ENCODE measurements around the gene ATP9B.

GRCh38 chr18:79229431-79229830, 160.2 kb downstream of the ATP9B start:
- TF ChIP-seq CTCF (IDR thresholded peaks at IDR 0.05): no peak
- TF ChIP-seq ZFX (IDR thresholded peaks at IDR 0.05; ENCODE audit: borderline replicate concordance): no peak
